Measurements from ENCODE around the gene COA1.

- TF ChIP-seq POLR2AphosphoS5 (IDR thresholded peaks at IDR 0.05; ENCODE audit: low read depth, low read length) = no peak
- no peak for TF ChIP-seq TCF7L2 (IDR thresholded peaks at IDR 0.05; ENCODE audit: low read depth, low read length)
- no peak for TF ChIP-seq REST (IDR thresholded peaks at IDR 0.05; ENCODE audit: insufficient read depth in 1 of 2, low read depth in 2 of 2, low read length in 1 of 2)
Observed at GRCh38 chr7:43756368-43757072, 27.2 kb upstream of the COA1 start.
